ENCODE data around the gene ASB4.
"Not testable (repeated sequence)": the region's sequence is repeated elsewhere in the genome, so short reads cannot be mapped to it uniquely, and the experiment has no call there.

Gene ASB4

GRCh38 chr7:95485391-95486123 is at the start of gene ASB4:
Gene ASB4 (plus strand): TSS chr7:95485943. CDS start chr7:95485972, 29 bp downstream.
- DNase-seq = no peak

GRCh38 chr7:95436407-95436806 is 49.3 kb upstream of the ASB4 start:
- no peak for DNase-seq

GRCh38 chr7:95440394-95441038 is 45.2 kb upstream of the ASB4 start:
- no peak for DNase-seq

- no peak for DNase-seq
These were observed 44.5 kb upstream of the ASB4 start for GRCh38 chr7:95441042-95441823.

- DNase-seq = no peak
These were observed 40.9 kb upstream of the ASB4 start for GRCh38 chr7:95444796-95445195.

- DNase-seq = no peak
These were observed 39.1 kb upstream of the ASB4 start for GRCh38 chr7:95446618-95447017.

- DNase-seq = no peak
These were observed 31.2 kb upstream of the ASB4 start for GRCh38 chr7:95454438-95455045.

- DNase-seq = no peak
These were observed 27.8 kb upstream of the ASB4 start for GRCh38 chr7:95457947-95458346.

- DNase-seq = not testable (repeated sequence)
These were observed 25.1 kb upstream of the ASB4 start for GRCh38 chr7:95460653-95461052.

GRCh38 chr7:95467912-95468607 is 17.7 kb upstream of the ASB4 start:
- DNase-seq = no peak

GRCh38 chr7:95469187-95469586 is 16.6 kb upstream of the ASB4 start:
- DNase-seq = no peak

- peak; percentile 92 for DNase-seq
These were observed 15.9 kb upstream of the ASB4 start for GRCh38 chr7:95469848-95470247.

GRCh38 chr7:95470452-95470851 is 15.3 kb upstream of the ASB4 start:
- DNase-seq = peak; percentile 69

GRCh38 chr7:95471071-95471470 is 14.7 kb upstream of the ASB4 start:
- no peak for DNase-seq

GRCh38 chr7:95472581-95473161 is 13.1 kb upstream of the ASB4 start:
- DNase-seq = no peak

GRCh38 chr7:95473276-95473985 is 12.3 kb upstream of the ASB4 start:
- DNase-seq = peak; percentile 66

- DNase-seq = no peak
These were observed 9.5 kb upstream of the ASB4 start for GRCh38 chr7:95476072-95476847.

GRCh38 chr7:95476904-95477594 is 8.7 kb upstream of the ASB4 start:
- DNase-seq = peak; percentile 80

GRCh38 chr7:95478272-95479037 is 7.3 kb upstream of the ASB4 start:
- DNase-seq = peak; percentile 60
